Thyroid gland (tissue), 4 donors: ENCODE measurements around the gene SLC35F1.

ENCODE experiments used
- CTCF ChIP-seq, 6 experiments: fragments of 200-600 bp in 3 of 6; fragments of 450-650 bp in 3 of 6; sonication (generic) in 3 of 6; IDR thresholded peaks; one replicate each; pipeline ENCODE4 v1.5.1; 2016 to 2019; ENCODE audit warnings: antibody characterized with exemption in 6 of 6, mild to moderate bottlenecking in 2 of 6, inconsistent platforms in 1 of 6, moderate library complexity in 1 of 6
- POLR2A ChIP-seq, 2 donors: fragments of 450-650 bp; IDR thresholded peaks; one replicate each; pipeline ENCODE4 v1.6.1; 2017; ENCODE audit warnings: antibody characterized with exemption in 2 of 2, mild to moderate bottlenecking in 2 of 2, moderate library complexity in 1 of 2

- TF ChIP-seq POLR2A (IDR thresholded peaks at IDR 0.05) (no peak), CTCF (IDR thresholded peaks at IDR 0.05) (no peak)
These were observed 227.1 kb downstream of the SLC35F1 start for GRCh38 chr6:118134206-118134605.
